Psoas muscle (tissue), 8 donors: ENCODE measurements around the gene FRYL. TPM values are rescaled to one million over a fixed set of nuclear protein-coding genes. Genes with fewer than 3 reads are reported as not detected.

Experiments used
- ATAC-seq, 4 donors: fragments of 200-7000 bp; cut with Tn5 transposase; one replicate each; pipeline ENCODE4 v1.9.1; 2020; ENCODE audit warnings: moderate library complexity in 3 of 4, mild to moderate bottlenecking in 2 of 4
- DNase-seq, 2 donors: peaks; one replicate each; pipeline ENCODE4 v3.0.0-alpha.2; 2020
- H3K27ac ChIP-seq: fragments of 200-600 bp; one replicate; pipeline ENCODE4 v1.8.0; 2022
- H3K27me3 ChIP-seq, 3 donors: fragments of 200-600 bp in 1 of 3; one replicate each; pipeline versions ENCODE4 v1.6.1 to v1.8.0; 2013 to 2022; ENCODE audit warnings: low read length in 2 of 3, mild to moderate bottlenecking in 2 of 3, moderate library complexity in 1 of 3; ENCODE audit not compliant: insufficient read depth in 3 of 3
- H3K36me3 ChIP-seq, 2 donors: fragments of 200-600 bp in 1 of 2; one replicate each; pipeline versions ENCODE4 v1.6.1 to v1.8.0; 2013 to 2022; ENCODE audit warnings: low read depth in 1 of 2, mild to moderate bottlenecking in 1 of 2, moderate library complexity in 1 of 2; ENCODE audit not compliant: insufficient read depth in 1 of 2
- H3K4me1 ChIP-seq: fragments of 200-600 bp; one replicate; pipeline ENCODE4 v1.8.0; 2022
- H3K4me3 ChIP-seq: fragments of 200-600 bp; one replicate; pipeline ENCODE4 v1.8.0; 2022; ENCODE audit warnings: mild to moderate bottlenecking
- H3K9me3 ChIP-seq: fragments of 200-600 bp; one replicate; pipeline ENCODE4 v1.8.0; 2022
- CTCF ChIP-seq: fragments of 200-600 bp; IDR thresholded peaks from one replicate; pipeline ENCODE4 v1.8.0; 2022; ENCODE audit warnings: antibody characterized with exemption
- WGBS, 3 donors: extraction: QIAGEN DNeasy Blood & Tissue Kit; methylation state at CpG; one replicate each; pipeline versions ENCODE4 v1.1.6 to v1.1.7; 2013; 5-methylcytosine and 5-hydroxymethylcytosine counted together
- intact Hi-C, 2 donors: fragments of 100-400 bp; cut with DNase I; formaldehyde crosslinking; loops; one replicate each; pipeline versions ENCODE4 v1.11.0 to v1.14.2; 2022
- polyA plus RNA-seq, 3 donors: library from polyadenylated mRNA; stranded (reverse); fragments of 200-250 nt; gene quantifications; one replicate each; pipeline ENCODE4 v1.2.3, GENCODE V29; 2013
- total RNA-seq, 4 donors: library from RNA; stranded (reverse); fragmentation: NEBNext Ultra II Directional in 2 of 4; extraction: Animal tissue kit (Norgen Biotek cat#: 25700) in 2 of 4; gene quantifications; one replicate each; pipeline versions ENCODE4 v1.2.1 to v1.2.4, GENCODE V29; 2021 to 2023
- donor health status: healthy with polysubstance abuse.
- donor health status: DM: no; HTN: no; CAD: no; lungs with moderate emphysema.
- donor health status: Bipolar disorder and iron deficiency.
- donor health status: healthy.
- donor health status: DM: yes; HTN: yes; CAD: no.
- donor health status: DM: no; HTN: no; CAD: no.
- donor health status: DM: no; HTN: no; CAD: no.
- donor health status: DM: yes; HTN: yes; CAD: no.

The FRYL gene
- total and polyA plus RNA-seq, 7 donors, result 4.8 to 21.7 (median 15.0) TPM

GRCh38 chr4:48796191-48796926 is 16.3 kb upstream of the FRYL start:
- H3K36me3 ChIP-seq, result no peaks in the 10 kb centered on the region
- ATAC-seq, result no peak
- H3K4me3 ChIP-seq, result no peak overlapping the region
- no peak for TF ChIP-seq CTCF
- H3K27ac ChIP-seq, result no peak overlapping the region
- DNase-seq, result no peak
- H3K4me1 ChIP-seq, result no peaks in the 10 kb centered on the region
- H3K9me3 ChIP-seq, result no peaks in the 10 kb centered on the region
- intact Hi-C loops, result no loop called here
- no peaks in the 10 kb centered on the region for H3K27me3 ChIP-seq
- 80 to 85% (median 83%) methylated on average over 2 of the region's 2 CpGs for WGBS, 3 donors

DNA sequence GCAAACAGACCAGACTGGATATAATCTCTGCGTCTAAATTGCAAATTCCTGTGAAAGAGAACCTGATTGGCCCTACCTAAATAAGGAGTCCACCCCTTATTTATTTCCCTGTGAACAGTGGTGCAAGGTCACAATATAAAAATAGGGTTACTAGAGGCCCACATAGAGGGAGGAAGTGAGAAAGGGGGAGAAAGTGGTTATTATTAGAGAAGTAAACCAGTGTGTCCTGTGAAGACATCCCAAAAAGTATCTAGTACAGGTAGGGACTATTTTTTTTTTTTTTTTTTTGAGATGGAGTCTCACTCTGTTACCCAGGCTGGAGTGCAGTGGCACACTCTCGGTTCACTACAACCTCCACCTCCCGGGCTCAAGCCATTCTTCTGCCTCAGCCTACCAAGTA is 15.0 kb upstream of the FRYL start:
- no peaks in the 10 kb centered on the region for H3K9me3 ChIP-seq
- intact Hi-C loops, result no loop called here
- no peaks in the 10 kb centered on the region for H3K36me3 ChIP-seq
- H3K27me3 ChIP-seq, result no peaks in the 10 kb centered on the region
- no peak overlapping the region for H3K4me3 ChIP-seq
- no peaks in the 10 kb centered on the region for H3K4me1 ChIP-seq
- 90 to 94% (median 92%) methylated on average over 3 of the region's 3 CpGs for WGBS, 3 donors
- no peak for TF ChIP-seq CTCF
- ATAC-seq (no peak), DNase-seq (no peak)
- H3K27ac ChIP-seq, result no peak overlapping the region

DNA sequence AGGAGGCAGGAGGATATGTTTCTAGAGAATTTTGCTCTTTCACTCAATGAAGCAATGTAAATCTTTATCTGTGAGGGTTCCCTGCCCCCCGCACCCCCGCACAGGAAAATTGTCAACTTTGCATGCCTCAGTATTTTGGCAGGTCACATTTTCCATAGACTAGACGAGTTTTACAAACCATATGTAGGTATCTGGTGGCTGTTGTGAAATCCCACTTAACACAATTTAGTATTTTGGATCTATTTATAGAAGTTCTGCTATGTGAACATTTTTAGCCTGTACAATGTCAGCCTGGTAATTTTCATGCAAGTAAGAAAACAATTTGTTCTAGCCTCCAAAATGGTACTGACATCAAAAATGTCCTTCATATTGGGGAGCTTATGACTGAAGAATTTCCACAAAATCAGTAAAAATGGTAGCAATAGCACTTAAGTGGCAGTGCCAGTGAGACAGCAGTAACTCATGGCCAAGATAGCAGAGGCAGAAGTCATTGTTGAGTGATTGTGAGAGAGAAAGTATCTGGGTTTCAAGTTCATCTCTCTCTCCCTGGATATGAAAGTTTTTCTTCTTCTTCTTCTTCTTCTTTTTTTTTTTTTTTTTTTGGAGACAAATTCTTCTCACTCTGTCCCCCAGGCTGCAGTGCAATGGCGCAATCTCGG is 12.4 kb upstream of the FRYL start:
- H3K9me3 ChIP-seq, result no peaks in the 10 kb centered on the region
- no peaks in the 10 kb centered on the region for H3K36me3 ChIP-seq
- no peak overlapping the region for H3K27ac ChIP-seq
- no peak overlapping the region for H3K4me3 ChIP-seq
- ATAC-seq, result no peak
- H3K4me1 ChIP-seq, result no peaks in the 10 kb centered on the region
- 77 to 84% (median 82%) methylated on average over 5 of the region's 5 CpGs for WGBS, 3 donors
- intact Hi-C loops, result no loop called here
- TF ChIP-seq CTCF, result no peak
- DNase-seq, result no peak
- H3K27me3 ChIP-seq, result no peaks in the 10 kb centered on the region

- no peak overlapping the region for H3K4me3 ChIP-seq
- no peaks in the 10 kb centered on the region for H3K36me3 ChIP-seq
- H3K9me3 ChIP-seq, result no peaks in the 10 kb centered on the region
- ATAC-seq (no peak), DNase-seq (no peak)
- no peaks in the 10 kb centered on the region for H3K4me1 ChIP-seq
- H3K27me3 ChIP-seq, result no peaks in the 10 kb centered on the region
- intact Hi-C loops, result no loop called here
- H3K27ac ChIP-seq, result no peak overlapping the region
- TF ChIP-seq CTCF, result no peak
These were observed 11.2 kb upstream of the FRYL start for GRCh38 chr4:48791313-48791712.
